Left ventricle myocardium inferior (tissue), 1 donor: ENCODE data around the gene AFDN. TPM values are rescaled to one million over a fixed set of nuclear protein-coding genes. Genes with fewer than 3 reads are reported as not detected.

Source experiments
- DNase-seq: peaks from one replicate; pipeline ENCODE4 v3.0.0-alpha.2; 2020
- H3K27ac ChIP-seq: fragments of 200-600 bp; replicated peaks from 2 replicates; pipeline ENCODE4 v1.8.0; 2021
- H3K27me3 ChIP-seq: fragments of 200-600 bp; 2 replicates; pipeline ENCODE4 v1.8.0; 2021; ENCODE audit warnings: low read depth
- H3K36me3 ChIP-seq: fragments of 200-600 bp; 2 replicates; pipeline ENCODE4 v1.8.0; 2021
- H3K4me1 ChIP-seq: fragments of 200-600 bp; 2 replicates; pipeline ENCODE4 v1.8.0; 2021
- H3K4me3 ChIP-seq: fragments of 200-600 bp; 2 replicates; pipeline ENCODE4 v1.8.0; 2021; ENCODE audit warnings: mild to moderate bottlenecking, moderate library complexity
- H3K9me3 ChIP-seq: fragments of 200-600 bp; replicated peaks from 2 replicates; pipeline ENCODE4 v1.8.0; 2021
- CTCF ChIP-seq: fragments of 200-600 bp; IDR thresholded peaks from 2 replicates; pipeline ENCODE4 v1.8.0; 2021; ENCODE audit warnings: antibody characterized with exemption, mild to moderate bottlenecking, borderline replicate concordance
- intact Hi-C: fragments of 100-400 bp; cut with micrococcal nuclease; formaldehyde crosslinking; loops from one replicate; pipeline ENCODE4 v1.11.0; 2022
- total RNA-seq: library from RNA; stranded (reverse); fragmentation: NEBNext Ultra II Directional; extraction: Animal tissue kit (Norgen Biotek cat#: 25700); gene quantifications from one replicate; pipeline ENCODE4 v1.2.1, GENCODE V29; 2021
- donor health status: DM: no; HTN: yes; CAD: no; lungs with severe emphysema.

Gene AFDN
- total RNA-seq, 1 donor from 2014 or later = 54.9 TPM

- no peak for DNase-seq
- Histone ChIP-seq H3K4me3 (no peak overlapping the region), H3K36me3 (no peaks in the 10 kb centered on the region), H3K9me3 (no peaks in the 10 kb centered on the region), H3K27me3 (peaks cover 22% of the 10 kb centered on the region), H3K4me1 (peaks cover 20% of the 10 kb centered on the region), H3K27ac (no peak overlapping the region)
- intact Hi-C loops = no loop called here
- TF ChIP-seq CTCF = no peak
These were observed 169.0 kb downstream of the AFDN start for GRCh38 chr6:167995731-167996151.

- no peak for DNase-seq
- H3K4me3 ChIP-seq = no peak overlapping the region
- H3K27ac ChIP-seq = no peak overlapping the region
- peaks cover 20% of the 10 kb centered on the region for H3K4me1 ChIP-seq
- peaks cover 22% of the 10 kb centered on the region for H3K27me3 ChIP-seq
- no peaks in the 10 kb centered on the region for H3K36me3 ChIP-seq
- no peak for TF ChIP-seq CTCF
- intact Hi-C loops = no loop called here
- H3K9me3 ChIP-seq = no peaks in the 10 kb centered on the region
These were observed 169.9 kb downstream of the AFDN start for GRCh38 chr6:167996424-167997199.

- Histone ChIP-seq H3K27ac (no peak within 1 kb of the TSS), H3K36me3 (no peaks in the 10 kb centered on the region), H3K4me1 (peaks cover 16% of the 10 kb centered on the region), H3K27me3 (peaks cover 22% of the 10 kb centered on the region), H3K9me3 (no peaks in the 10 kb centered on the region), H3K4me3 (no peak within 1 kb of the TSS)
- intact Hi-C loops = no loop called here
- TF ChIP-seq CTCF = no peak
- no peak for DNase-seq
These were observed 170.9 kb downstream of the AFDN start, which contains the start of gene KIF25 for GRCh38 chr6:167997642-167998041. TSS of gene KIF25 (plus strand) at chr6:167997671. CDS start at chr6:168029586, 31,915 bp downstream.

GRCh38 chr6:167998215-167998614, 171.5 kb downstream of the AFDN start:
- DNase-seq = no peak
- no peak overlapping the region for H3K27ac ChIP-seq
- intact Hi-C loops = no loop called here
- TF ChIP-seq CTCF = no peak
- H3K27me3 ChIP-seq = peaks cover 22% of the 10 kb centered on the region
- no peaks in the 10 kb centered on the region for H3K36me3 ChIP-seq
- H3K4me1 ChIP-seq = peaks cover 19% of the 10 kb centered on the region
- H3K4me3 ChIP-seq = no peak overlapping the region
- no peaks in the 10 kb centered on the region for H3K9me3 ChIP-seq

GRCh38 chr6:168000198-168001028, 173.7 kb downstream of the AFDN start:
- Histone ChIP-seq H3K4me1 (peaks cover 14% of the 10 kb centered on the region), H3K9me3 (no peaks in the 10 kb centered on the region), H3K36me3 (no peaks in the 10 kb centered on the region), H3K27me3 (peaks cover 22% of the 10 kb centered on the region), H3K27ac (no peak overlapping the region), H3K4me3 (no peak overlapping the region)
- no peak for DNase-seq
- no peak for TF ChIP-seq CTCF
- intact Hi-C loops = no loop called here
